ENCODE measurements around the gene EIF2B5. TPM values are rescaled to one million over a fixed set of nuclear protein-coding genes. Genes with fewer than 3 reads are reported as not detected.

The EIF2B5 gene
- total RNA-seq, 1 experiment from 2014 or later: 40.8 TPM

GRCh38 chr3:184173374-184173722 lies 38.2 kb downstream of the EIF2B5 start:
- DNase-seq (ENCODE audit: low read depth): no peak

- no peak for DNase-seq (ENCODE audit: low read depth)
These were observed 39.1 kb downstream of the EIF2B5 start for GRCh38 chr3:184174284-184174645.

GRCh38 chr3:184174646-184175492 lies 39.7 kb downstream of the EIF2B5 start, which contains the start of gene AP2M1:
Gene AP2M1 (plus strand): TSS chr3:184174855. CDS start chr3:184176994, 2,139 bp downstream.
- peak; percentile 99 for DNase-seq (ENCODE audit: low read depth)

DNA sequence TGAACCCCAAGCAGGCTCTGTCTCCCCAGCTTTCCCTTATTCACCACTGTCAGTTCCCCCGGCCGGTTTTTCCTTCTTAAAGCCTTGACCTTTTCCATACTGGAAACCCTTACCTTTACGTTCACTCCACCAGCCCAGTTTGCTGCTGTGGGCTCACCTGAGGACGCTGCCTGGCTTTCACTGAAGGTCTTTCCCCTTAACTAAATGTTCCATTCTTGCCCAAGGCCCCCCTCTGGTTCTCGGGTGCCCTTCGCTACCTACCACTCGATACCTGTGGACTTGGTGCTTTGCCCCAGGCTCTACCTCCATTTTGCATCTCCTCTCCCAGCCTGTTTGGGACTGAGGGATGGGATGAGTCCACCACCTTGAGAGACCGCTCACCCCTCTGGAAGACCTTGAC lies 40.3 kb downstream of the EIF2B5 start:
- DNase-seq (ENCODE audit: low read depth): no peak

DNA sequence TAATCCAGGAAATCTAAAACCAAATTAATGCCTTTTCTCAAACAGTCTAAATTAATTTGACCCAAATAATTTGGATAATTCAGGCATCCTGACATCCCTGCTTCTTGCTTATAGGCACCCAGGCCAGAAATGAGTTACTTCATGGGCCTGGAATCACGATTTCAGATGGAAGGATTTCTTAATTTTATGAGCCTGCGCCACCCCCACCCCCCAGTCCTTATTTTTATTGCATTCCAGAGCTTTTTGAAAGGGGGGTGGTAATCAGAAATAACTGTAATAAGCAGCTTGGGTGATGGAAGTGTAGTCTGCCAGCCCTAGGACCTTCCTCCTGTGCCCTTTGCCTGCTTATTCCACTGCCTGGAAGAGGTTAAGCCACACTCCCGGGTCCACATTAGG lies 40.8 kb downstream of the EIF2B5 start:
- no peak for DNase-seq (ENCODE audit: low read depth)

DNA sequence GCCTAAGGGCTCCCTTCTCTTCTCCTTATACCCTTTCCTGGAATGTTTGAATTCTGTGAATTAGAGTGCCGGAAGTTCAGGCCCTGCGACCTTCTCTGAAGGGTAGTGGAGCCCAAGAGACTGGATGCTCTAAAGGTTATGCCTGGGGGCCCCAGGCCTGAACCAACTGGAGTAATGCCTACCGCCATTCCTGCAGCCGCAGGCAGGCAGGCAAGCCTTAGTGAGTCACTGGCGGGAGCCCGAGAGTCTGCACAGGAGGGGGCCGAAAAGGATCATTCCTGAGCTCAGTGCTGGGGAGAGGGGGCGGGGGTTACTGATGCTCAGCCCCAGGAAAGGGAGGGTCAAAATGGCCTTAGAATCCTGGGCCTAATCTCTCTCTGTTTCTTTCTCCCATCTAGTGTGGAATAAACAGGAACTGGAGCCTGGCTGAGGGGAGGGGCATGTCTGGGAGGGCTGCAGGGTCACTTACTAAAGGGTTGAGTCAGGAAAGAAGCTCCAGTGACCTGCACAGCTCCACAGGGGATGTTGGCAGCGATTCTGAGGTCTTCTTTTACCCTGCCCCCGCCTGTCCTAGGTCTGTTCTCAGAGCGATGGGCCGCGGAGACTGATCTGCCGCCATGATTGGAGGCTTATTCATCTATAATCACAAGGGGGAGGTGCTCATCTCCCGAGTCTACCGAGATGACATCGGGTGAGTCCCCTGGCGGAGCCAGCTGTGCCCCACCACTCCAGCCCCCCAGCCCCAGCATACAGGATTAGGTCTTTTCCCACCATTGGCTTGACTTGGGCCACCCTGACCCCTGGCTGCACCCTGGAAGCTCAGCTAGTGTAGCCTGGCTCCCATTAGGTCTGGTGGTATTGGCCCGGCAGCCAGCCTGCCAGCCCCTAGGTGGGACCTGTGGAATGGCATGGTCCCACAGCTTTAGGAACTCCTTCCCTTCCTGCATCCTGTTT lies 41.5 kb downstream of the EIF2B5 start:
- DNase-seq (ENCODE audit: low read depth): peak; percentile 95

DNA sequence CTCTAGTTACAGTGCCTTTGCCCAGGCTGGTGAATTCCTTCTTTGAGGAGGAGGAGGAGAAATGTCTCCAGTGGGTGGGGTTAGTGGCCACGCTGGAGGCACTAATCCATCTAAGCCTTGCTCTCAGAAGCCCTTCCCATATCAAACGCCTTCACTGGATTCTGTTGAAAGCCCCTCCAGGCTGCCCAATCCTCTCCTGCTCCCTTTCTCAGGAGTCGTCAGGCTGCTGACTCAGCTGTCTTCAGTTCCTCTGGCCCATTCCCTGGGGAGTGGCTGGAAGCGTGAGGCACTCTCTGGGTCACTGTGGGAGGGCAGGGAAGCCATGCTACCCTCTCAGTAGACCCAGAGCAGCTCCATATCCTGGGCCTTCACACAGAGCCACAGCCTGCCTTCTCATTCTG lies 42.2 kb downstream of the EIF2B5 start:
- peak; percentile 66 for DNase-seq (ENCODE audit: low read depth)

DNA sequence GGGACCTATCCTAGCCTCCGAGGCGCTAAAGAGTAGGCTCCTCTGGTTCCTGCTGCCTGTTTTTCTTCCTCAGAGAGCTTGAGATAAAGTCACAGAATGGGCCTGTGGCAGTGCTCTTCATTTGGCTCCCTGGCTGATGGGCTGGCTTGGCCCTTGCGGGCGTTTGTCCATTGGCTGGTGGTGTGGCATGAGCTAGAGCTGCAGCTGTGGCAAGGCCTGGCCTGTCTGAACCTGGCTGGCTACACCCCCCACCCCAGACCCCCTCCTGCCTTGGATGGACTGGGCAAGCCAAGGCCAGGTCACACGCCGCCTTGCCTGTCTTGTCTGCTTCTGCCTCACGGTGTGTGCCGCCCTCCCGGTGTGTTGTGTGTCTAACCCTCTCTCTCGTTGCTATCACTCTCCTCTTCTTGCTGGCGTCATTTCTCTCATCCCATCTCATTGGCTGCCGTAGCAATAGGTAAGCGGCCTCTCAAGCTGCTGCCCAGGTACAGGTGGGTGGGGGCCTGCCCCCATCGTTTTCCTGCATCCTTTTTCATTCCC lies 42.7 kb downstream of the EIF2B5 start:
- DNase-seq (ENCODE audit: low read depth): no peak

- DNase-seq (ENCODE audit: low read depth): no peak
These were observed 43.5 kb downstream of the EIF2B5 start for GRCh38 chr3:184178521-184179138.

DNA sequence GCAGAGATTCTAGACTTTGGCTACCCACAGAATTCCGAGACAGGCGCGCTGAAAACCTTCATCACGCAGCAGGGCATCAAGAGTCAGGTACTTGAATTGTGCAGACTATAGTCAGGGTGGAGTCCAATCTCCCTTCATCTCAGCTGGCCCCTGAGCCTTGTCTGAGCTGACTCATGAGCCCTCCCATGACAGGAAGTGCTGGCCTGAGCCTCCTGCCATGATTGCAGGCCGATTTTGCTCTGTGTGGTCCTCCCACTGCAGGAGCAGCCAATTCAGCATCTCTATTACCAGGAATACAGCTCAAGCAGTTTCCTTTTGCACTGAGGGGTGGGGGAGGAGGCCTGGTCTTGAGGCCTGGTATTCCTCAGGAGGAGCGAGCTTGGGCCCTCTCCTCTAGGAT lies 45.0 kb downstream of the EIF2B5 start:
- DNase-seq (ENCODE audit: low read depth): peak; percentile 31

- no peak for DNase-seq (ENCODE audit: low read depth)
These were observed 46.4 kb downstream of the EIF2B5 start for GRCh38 chr3:184181596-184181995.

DNA sequence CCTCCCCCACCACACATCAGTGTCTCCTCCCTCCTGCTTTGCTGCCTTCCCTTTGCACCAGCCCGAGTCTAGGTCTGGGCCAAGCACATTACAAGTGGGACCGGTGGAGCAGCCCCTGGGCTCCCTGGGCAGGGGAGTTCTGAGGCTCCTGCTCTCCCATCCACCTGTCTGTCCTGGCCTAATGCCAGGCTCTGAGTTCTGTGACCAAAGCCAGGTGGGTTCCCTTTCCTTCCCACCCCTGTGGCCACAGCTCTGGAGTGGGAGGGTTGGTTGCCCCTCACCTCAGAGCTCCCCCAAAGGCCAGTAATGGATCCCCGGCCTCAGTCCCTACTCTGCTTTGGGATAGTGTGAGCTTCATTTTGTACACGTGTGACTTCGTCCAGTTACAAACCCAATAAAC lies 48.5 kb downstream of the EIF2B5 start:
- DNase-seq (ENCODE audit: low read depth): no peak

DNA sequence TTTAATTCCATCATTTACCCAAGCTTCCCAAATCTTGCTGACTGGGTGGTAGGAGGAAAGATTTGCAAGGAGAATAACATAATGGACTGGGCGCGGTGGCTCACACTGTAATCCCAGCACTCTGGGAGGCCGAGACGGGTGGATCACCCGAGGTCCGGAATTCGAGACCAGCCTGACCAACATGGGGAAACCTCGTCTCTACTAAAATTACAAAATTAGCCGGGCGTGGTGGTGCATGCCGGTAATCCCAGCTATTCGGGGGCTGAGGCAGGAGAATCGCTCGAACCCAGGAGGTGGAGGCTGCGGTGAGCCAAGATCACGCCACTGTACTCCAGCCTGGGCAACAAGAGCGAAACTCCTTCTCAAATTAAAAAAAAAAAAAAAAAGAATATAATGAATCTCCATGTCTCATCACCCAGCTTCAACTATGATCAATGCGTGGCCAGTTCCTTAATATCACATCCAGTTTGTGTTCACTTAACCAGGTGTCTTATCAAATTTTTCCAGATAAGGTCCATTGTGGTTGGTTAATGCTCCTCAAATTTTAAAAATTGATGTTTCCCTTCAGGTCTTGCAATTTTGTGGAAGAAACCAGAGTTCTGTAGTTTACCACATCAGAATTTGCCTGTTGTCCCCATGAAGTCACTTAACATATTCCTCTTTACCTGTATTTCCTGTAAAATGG lies 49.5 kb downstream of the EIF2B5 start:
- DNase-seq (ENCODE audit: low read depth): no peak

DNA sequence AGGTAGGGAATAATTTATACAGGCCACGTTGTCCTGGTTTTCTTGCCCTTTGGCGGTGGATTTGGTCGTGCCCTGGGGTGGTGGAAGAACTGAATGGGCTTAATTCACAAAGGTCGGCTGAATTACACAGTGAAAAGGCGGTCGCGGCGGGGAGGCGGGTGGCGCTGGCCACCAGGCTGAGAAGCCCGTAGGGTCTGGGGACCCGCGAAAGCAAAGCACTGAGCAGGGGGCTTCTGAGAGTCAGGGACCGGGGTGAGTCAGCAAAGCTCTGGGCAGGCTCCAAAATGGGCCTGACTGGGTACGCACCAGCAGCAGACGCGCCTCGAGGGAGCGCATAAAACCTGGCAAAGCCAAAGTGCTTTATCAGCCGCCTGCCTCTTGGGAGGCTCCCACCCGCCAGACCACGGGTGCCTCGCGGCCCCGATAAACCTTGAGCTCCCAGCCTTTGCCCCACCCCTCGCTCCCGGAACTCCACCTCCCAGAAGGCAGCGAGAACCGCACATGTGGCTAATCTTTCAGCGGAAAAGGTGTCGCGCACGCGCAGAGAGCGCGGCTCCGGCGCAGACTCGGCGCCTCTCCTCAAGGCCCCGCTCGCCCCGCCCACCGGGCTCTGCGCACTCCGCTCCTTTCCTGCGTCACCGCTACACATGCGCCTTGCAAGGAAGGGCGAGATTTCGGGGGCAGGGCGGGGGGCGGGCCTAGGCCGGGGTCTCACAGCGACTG lies 50.5 kb downstream of the EIF2B5 start:
- DNase-seq (ENCODE audit: low read depth): peak; percentile 98

DNA sequence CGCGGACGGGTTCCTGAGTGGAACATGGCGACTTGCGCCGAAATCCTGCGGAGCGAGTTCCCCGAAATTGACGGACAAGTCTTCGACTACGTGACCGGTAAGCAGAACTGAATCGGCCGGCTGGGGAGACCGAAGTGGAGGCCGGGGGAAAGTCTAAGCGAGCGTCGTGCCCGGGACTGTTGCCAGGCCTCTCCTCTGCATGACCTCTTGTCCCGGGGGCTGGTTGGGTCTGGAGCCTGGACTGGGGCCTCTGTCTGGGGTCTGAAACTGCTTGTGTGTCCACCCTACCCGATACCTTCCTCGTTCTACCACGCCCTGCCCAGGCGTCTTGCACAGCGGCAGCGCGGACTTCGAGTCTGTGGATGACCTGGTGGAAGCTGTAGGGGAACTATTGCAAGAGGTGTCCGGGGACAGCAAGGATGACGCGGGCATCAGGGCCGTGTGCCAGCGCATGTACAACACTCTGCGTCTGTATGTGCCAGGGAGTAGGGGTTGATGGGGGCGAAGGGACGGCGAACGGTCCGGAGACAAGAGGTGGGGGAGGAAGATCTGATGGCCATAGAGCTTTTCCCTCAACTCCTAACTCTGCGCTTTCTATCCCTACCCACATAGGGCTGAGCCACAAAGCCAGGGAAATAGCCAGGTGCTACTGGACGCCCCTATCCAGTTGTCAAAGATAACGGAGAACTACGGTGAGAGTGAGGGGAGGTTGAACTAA lies 51.2 kb downstream of the EIF2B5 start, which contains the start of gene ABCF3:
TSS of gene ABCF3 (plus strand) at position 16 of the 718 bp plus-strand sequence. CDS start at position 25, 9 bp downstream.
- DNase-seq (ENCODE audit: low read depth): peak; percentile 35

- DNase-seq (ENCODE audit: low read depth): no peak
These were observed 51.7 kb downstream of the EIF2B5 start for GRCh38 chr3:184186902-184187207.

DNA sequence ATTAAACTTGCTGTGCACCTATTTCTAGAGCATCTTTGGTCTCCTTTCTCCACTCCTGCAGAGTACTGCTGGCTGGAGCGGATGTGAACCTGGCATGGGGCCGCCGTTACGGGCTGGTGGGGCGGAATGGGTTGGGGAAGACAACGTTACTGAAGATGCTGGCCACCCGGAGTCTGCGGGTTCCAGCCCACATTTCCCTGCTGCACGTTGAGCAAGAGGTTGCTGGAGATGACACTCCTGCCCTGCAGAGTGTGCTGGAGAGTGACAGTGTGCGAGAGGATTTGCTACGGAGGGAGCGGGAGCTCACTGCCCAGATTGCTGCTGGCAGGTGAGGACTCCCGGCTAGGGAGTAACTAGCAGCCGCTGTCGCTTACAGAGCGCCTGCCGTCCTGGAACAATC lies 52.9 kb downstream of the EIF2B5 start:
- DNase-seq (ENCODE audit: low read depth): no peak

GRCh38 chr3:184189421-184189820 lies 54.3 kb downstream of the EIF2B5 start:
- no peak for DNase-seq (ENCODE audit: low read depth)

- no peak for DNase-seq (ENCODE audit: low read depth)
These were observed 57.7 kb downstream of the EIF2B5 start for GRCh38 chr3:184192889-184193288.

- no peak for DNase-seq (ENCODE audit: low read depth)
These were observed 58.9 kb downstream of the EIF2B5 start for GRCh38 chr3:184193991-184194539.
